Measurements from ENCODE around the gene TMEM131.

DNA sequence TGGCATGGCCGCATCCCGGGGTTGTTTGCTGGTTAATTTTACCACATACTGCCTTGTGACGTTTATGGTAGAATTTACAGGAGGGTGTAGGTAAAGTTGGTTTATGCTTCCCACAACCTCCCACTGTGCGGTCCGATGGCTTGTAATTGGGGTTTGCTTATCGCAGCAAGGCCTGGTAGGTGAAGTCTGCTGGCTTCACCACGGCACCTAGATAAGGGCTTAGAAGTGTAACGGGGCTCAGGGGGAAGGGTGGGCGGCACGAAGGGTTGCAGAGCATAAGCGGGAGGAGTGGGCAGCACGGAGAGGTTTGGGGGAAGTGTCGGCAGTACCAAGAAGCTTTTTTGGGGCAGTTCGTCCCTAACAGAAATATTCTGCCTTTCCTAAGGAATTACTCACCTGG is 39.0 kb upstream of the TMEM131 start:
- TF ChIP-seq, protein P1, sequence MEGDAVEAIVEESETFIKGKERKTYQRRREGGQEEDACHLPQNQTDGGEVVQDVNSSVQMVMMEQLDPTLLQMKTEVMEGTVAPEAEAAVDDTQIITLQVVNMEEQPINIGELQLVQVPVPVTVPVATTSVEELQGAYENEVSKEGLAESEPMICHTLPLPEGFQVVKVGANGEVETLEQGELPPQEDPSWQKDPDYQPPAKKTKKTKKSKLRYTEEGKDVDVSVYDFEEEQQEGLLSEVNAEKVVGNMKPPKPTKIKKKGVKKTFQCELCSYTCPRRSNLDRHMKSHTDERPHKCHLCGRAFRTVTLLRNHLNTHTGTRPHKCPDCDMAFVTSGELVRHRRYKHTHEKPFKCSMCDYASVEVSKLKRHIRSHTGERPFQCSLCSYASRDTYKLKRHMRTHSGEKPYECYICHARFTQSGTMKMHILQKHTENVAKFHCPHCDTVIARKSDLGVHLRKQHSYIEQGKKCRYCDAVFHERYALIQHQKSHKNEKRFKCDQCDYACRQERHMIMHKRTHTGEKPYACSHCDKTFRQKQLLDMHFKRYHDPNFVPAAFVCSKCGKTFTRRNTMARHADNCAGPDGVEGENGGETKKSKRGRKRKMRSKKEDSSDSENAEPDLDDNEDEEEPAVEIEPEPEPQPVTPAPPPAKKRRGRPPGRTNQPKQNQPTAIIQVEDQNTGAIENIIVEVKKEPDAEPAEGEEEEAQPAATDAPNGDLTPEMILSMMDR (IDR thresholded peaks at IDR 0.05; ENCODE audit: control extremely low read depth in 1 of 3, insufficient read depth in 1 of 3, low read depth in 1 of 3, low read length in 3 of 3) = no peak
- no peak for TF ChIP-seq FOSL1 (IDR thresholded peaks at IDR 0.05; ENCODE audit: insufficient read depth, low read depth, low read length)
- TF ChIP-seq EZH2 (IDR thresholded peaks at IDR 0.05; ENCODE audit: low read depth, low read length, severe bottlenecking) = no peak
- TF ChIP-seq CREB1 (IDR thresholded peaks at IDR 0.05) = no peak
- no peak for TF ChIP-seq CBX5 (IDR thresholded peaks at IDR 0.05; ENCODE audit: low read depth, low read length)
- no peak for TF ChIP-seq KDM1A (IDR thresholded peaks at IDR 0.05; ENCODE audit: borderline replicate concordance, low read length)
- no peak for TF ChIP-seq EP300 (IDR thresholded peaks at IDR 0.05; ENCODE audit: borderline replicate concordance in 1 of 2, low read depth in 2 of 2, low read length in 2 of 2)
- no peak for TF ChIP-seq SIN3A (conservative IDR thresholded peaks at IDR 0.05 in 1 of 2, IDR thresholded peaks at IDR 0.05 in 1 of 2; ENCODE audit: low read depth in 1 of 2, low read length in 2 of 2)
- TF ChIP-seq TBP (IDR thresholded peaks at IDR 0.05; ENCODE audit: low read depth, low read length) = no peak
- no peak for TF ChIP-seq BACH1 (IDR thresholded peaks at IDR 0.05; ENCODE audit: low read length)
- no peak for TF ChIP-seq RAD21 (IDR thresholded peaks at IDR 0.05 in 1 of 2, conservative IDR thresholded peaks at IDR 0.05 in 1 of 2; ENCODE audit: low read depth in 2 of 2, low read length in 2 of 2)

Measured in H1 (cell line).